ENCODE measurements around the gene SYTL1. TPM values are rescaled to one million over a fixed set of nuclear protein-coding genes. Genes with fewer than 3 reads are reported as not detected.

The SYTL1 gene
- total RNA-seq, 3 donors from 2014 or later (not counting 1 experiment from before 2014, with no cell fraction given), result 244 to 312 (median 273) TPM

- ATAC-seq (no peak), DNase-seq (no peak)
- Mint-ChIP-seq H3K27me3 (ENCODE audit: low read depth in 2 of 2) (no peaks in the 10 kb centered on the region), H3K4me1 (peaks cover 29 to 51% of the 10 kb centered on the region in 2 donors), H3K36me3 (no peaks in the 10 kb centered on the region), H3K4me3 (peak overlapping the region; percentile 75), H3K27ac (peak overlapping the region in 1 of 2 donors; percentile 31), H3K9me3 (no peaks in the 10 kb centered on the region)
- no peaks in the 10 kb centered on the region for H3K27me3 ChIP-seq (ENCODE audit: control insufficient read depth, insufficient read depth, low read length)
- H3K4me3 ChIP-seq (ENCODE audit: low read length), result no peak overlapping the region
- no peaks in the 10 kb centered on the region for H3K36me3 ChIP-seq (ENCODE audit: control insufficient read depth, insufficient read depth, low read length)
- TF ChIP-seq, protein P1, sequence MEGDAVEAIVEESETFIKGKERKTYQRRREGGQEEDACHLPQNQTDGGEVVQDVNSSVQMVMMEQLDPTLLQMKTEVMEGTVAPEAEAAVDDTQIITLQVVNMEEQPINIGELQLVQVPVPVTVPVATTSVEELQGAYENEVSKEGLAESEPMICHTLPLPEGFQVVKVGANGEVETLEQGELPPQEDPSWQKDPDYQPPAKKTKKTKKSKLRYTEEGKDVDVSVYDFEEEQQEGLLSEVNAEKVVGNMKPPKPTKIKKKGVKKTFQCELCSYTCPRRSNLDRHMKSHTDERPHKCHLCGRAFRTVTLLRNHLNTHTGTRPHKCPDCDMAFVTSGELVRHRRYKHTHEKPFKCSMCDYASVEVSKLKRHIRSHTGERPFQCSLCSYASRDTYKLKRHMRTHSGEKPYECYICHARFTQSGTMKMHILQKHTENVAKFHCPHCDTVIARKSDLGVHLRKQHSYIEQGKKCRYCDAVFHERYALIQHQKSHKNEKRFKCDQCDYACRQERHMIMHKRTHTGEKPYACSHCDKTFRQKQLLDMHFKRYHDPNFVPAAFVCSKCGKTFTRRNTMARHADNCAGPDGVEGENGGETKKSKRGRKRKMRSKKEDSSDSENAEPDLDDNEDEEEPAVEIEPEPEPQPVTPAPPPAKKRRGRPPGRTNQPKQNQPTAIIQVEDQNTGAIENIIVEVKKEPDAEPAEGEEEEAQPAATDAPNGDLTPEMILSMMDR (IDR thresholded peaks at IDR 0.05), result no peak
- intact Hi-C loops (cut with micrococcal nuclease), result no loop called here
- peaks cover 57% of the 10 kb centered on the region for H3K4me1 ChIP-seq (ENCODE audit: control insufficient read depth, insufficient read depth, low read length)
- H3K27ac ChIP-seq (ENCODE audit: low read length), result no peak overlapping the region
- WGBS (ENCODE audit: insufficient coverage), result 77% methylated on average over 21 of the region's 21 CpGs
- H3K9me3 ChIP-seq (ENCODE audit: control insufficient read depth, insufficient read depth, low read length), result no peaks in the 10 kb centered on the region
Observed at GRCh38 chr1:27361044-27361402, 19.2 kb downstream of the SYTL1 start.

GRCh38 chr1:27361553-27361952 is 19.7 kb downstream of the SYTL1 start:
- Mint-ChIP-seq H3K27ac (no peak overlapping the region), H3K9me3 (no peaks in the 10 kb centered on the region), H3K27me3 (ENCODE audit: low read depth in 2 of 2) (no peaks in the 10 kb centered on the region), H3K4me3 (no peak overlapping the region), H3K4me1 (peaks cover 29 to 48% of the 10 kb centered on the region in 2 donors), H3K36me3 (no peaks in the 10 kb centered on the region)
- Histone ChIP-seq H3K27me3 (ENCODE audit: control insufficient read depth, insufficient read depth, low read length) (no peaks in the 10 kb centered on the region), H3K4me1 (ENCODE audit: control insufficient read depth, insufficient read depth, low read length) (peaks cover 53% of the 10 kb centered on the region), H3K36me3 (ENCODE audit: control insufficient read depth, insufficient read depth, low read length) (no peaks in the 10 kb centered on the region), H3K4me3 (ENCODE audit: low read length) (no peak overlapping the region), H3K9me3 (ENCODE audit: control insufficient read depth, insufficient read depth, low read length) (no peaks in the 10 kb centered on the region), H3K27ac (ENCODE audit: low read length) (no peak overlapping the region)
- intact Hi-C loops (cut with micrococcal nuclease), result no loop called here
- WGBS (ENCODE audit: insufficient coverage), result 92% methylated on average over 8 of the region's 8 CpGs
- DNase-seq (no peak), ATAC-seq (no peak)
- TF ChIP-seq, protein P1 (IDR thresholded peaks at IDR 0.05), result no peak

DNA sequence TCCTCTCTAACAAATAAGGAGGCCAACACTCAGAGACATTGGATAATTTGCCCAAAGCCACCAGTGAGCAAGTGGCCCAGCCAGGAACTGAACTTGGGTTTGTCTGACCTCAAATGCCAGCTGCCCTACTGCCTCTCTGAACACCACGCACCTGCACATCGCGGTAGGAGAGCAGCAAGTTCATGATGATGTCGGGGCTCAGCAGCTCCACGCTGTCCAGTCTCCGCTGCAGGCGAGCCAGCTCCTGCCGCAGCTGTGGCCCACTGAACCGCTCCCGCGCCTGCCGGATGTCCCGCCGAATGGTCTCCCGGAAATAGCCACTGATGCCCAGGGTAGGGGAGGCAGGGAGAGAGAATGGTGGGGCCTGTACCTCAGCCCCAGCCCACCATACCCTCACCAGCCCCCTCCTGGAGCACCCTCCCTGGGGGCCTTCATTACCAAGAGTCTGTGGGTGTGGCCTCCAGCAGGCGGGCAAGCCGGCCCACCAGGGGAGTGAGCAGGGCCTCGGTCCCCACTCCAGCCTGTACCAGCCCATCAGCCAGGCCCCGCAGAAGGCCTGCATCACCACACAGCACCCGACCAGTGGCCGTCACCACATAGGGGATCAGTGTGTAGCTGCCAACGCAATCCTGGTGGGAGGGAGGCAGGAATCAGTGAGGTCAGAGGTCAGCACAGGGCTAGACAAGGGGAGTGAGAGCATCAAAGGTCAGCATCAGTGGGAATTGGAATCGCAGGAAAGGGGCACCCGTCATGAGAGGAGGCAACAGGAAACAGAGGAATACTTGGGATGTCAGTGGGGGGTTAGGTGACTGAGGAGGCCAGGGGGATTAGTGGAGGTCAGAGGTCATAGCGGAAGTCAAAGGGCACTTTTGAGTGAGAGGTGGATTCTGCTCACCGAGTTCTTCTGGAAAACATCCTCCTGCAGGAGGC is 22.2 kb downstream of the SYTL1 start:
- no peaks in the 10 kb centered on the region for H3K27me3 Mint-ChIP-seq (ENCODE audit: low read depth in 2 of 2)
- no peaks in the 10 kb centered on the region for H3K36me3 ChIP-seq (ENCODE audit: control insufficient read depth, insufficient read depth, low read length)
- DNase-seq, result no peak
- H3K27ac ChIP-seq (ENCODE audit: low read length), result no peak overlapping the region
- peak overlapping the region; percentile 32 for H3K4me3 Mint-ChIP-seq
- no peaks in the 10 kb centered on the region for H3K9me3 ChIP-seq (ENCODE audit: control insufficient read depth, insufficient read depth, low read length)
- H3K27me3 ChIP-seq (ENCODE audit: control insufficient read depth, insufficient read depth, low read length), result no peaks in the 10 kb centered on the region
- peaks cover 24 to 54% of the 10 kb centered on the region in 2 donors for H3K4me1 Mint-ChIP-seq
- intact Hi-C loops (cut with micrococcal nuclease), result no loop called here
- no peak overlapping the region for H3K27ac Mint-ChIP-seq
- no peaks in the 10 kb centered on the region for H3K36me3 Mint-ChIP-seq
- H3K4me3 ChIP-seq (ENCODE audit: low read length), result no peak overlapping the region
- peaks cover 56% of the 10 kb centered on the region for H3K4me1 ChIP-seq (ENCODE audit: control insufficient read depth, insufficient read depth, low read length)
- no peak for ATAC-seq
- TF ChIP-seq, protein P1 (IDR thresholded peaks at IDR 0.05), result no peak
- H3K9me3 Mint-ChIP-seq, result no peaks in the 10 kb centered on the region
- WGBS (ENCODE audit: insufficient coverage), result 90% methylated on average over 25 of the region's 26 CpGs
